NB4 (cell line): ENCODE results near the gene PRKCE.

ENCODE experiments used
- CTCF ChIP-seq: IDR thresholded peaks from one replicate; pipeline ENCODE4 v1.5.1; 2012; ENCODE audit warnings: low read depth, low read length
- MAX ChIP-seq: IDR thresholded peaks from 2 replicates; pipeline ENCODE4 v1.6.1; 2011; ENCODE audit warnings: low read depth, low read length
- POLR2A ChIP-seq: IDR thresholded peaks from 2 replicates; pipeline ENCODE4 v1.6.1; 2011; ENCODE audit warnings: mild to moderate bottlenecking; ENCODE audit not compliant: insufficient read length; ENCODE audit errors: extremely low read depth

- TF ChIP-seq POLR2A (no peak), CTCF (no peak), MAX (no peak)
Measured at GRCh38 chr2:46009315-46009714, 357.8 kb downstream of the PRKCE start.
